K562 (cell line): ENCODE results near the gene BSPRY. TPM values are rescaled to one million over a fixed set of nuclear protein-coding genes. Genes with fewer than 3 reads are reported as not detected.

Experiments
- ERF ChIP-seq: fragments of 450-650 bp; formaldehyde crosslinking; IDR thresholded peaks from 2 replicates; pipeline ENCODE4 v1.4.0; 2020; ENCODE audit warnings: mild to moderate bottlenecking, mixed read lengths
- FIP1L1 ChIP-seq: fragments of 200-400 bp; formaldehyde crosslinking; IDR thresholded peaks from 2 replicates; pipeline ENCODE4 v1.6.1; 2018; ENCODE audit warnings: mild to moderate bottlenecking, low read depth, low read length; ENCODE audit not compliant: poor library complexity, severe bottlenecking
- HNRNPK ChIP-seq: fragments of 200-400 bp; formaldehyde crosslinking; IDR thresholded peaks from one replicate; pipeline ENCODE4 v1.6.1; 2018; ENCODE audit warnings: mild to moderate bottlenecking, low read depth, low read length; ENCODE audit not compliant: poor library complexity, severe bottlenecking
- ZNF140 ChIP-seq: fragments of 250-450 bp; sonication (Bioruptor Pico); IDR thresholded peaks from 2 replicates; pipeline ENCODE4 v1.8.0; 2021; ENCODE audit warnings: moderate library complexity, mild to moderate bottlenecking, inconsistent platforms
- ZNF586 ChIP-seq: fragments of 450-650 bp; formaldehyde crosslinking; conservative IDR thresholded peaks from 2 replicates; pipeline ENCODE4 v1.4.0; 2020; ENCODE audit warnings: mild to moderate bottlenecking, moderate library complexity
- polyA plus RNA-seq, 8 experiments: library from polyadenylated mRNA; depleted of rRNA in 4 of 8; stranded (reverse) in 5 of 8; unstranded in 3 of 8; fragments of >200 nt; fragmentation: Nextera tagmentation in 2 of 8; fragmentation: Illumina TruSeq in 1 of 8; extraction: Ambion mirVana in 2 of 8; extraction: Trizol in 1 of 8; gene quantifications; 2 replicates each; pipeline versions ENCODE4 v1.2.1 to v1.2.3, GENCODE V29; 2011 to 2014; ENCODE audit warnings: inconsistent platforms in 1 of 8, missing spikeins in 1 of 8
- total RNA-seq, 7 experiments: library from RNA; depleted of rRNA in 6 of 7; stranded (reverse); fragments of >200 nt in 6 of 7; fragmentation: Illumina TruSeq in 2 of 7; extraction: Trizol in 2 of 7; gene quantifications; 2 replicates each; pipeline versions ENCODE4 v1.2.1 to v1.2.3, GENCODE V29; 2011 to 2021; ENCODE audit warnings: low replicate concordance in 1 of 7
- TF ChIP-seq, protein P1 (sequence below), 2 experiments: fragments of 450-650 bp; IDR thresholded peaks; 2 replicates each; pipeline ENCODE4 v1.6.1; 2018; ENCODE audit warnings: mild to moderate bottlenecking in 2 of 2, low read depth in 1 of 2; ENCODE audit not compliant: partially characterized antibody in 2 of 2
- TF ChIP-seq, protein P2 (sequence below): fragments of 250-450 bp; sonication (Bioruptor Pico); IDR thresholded peaks from 2 replicates; pipeline ENCODE4 v1.8.0; 2021; ENCODE audit warnings: moderate library complexity, mild to moderate bottlenecking, inconsistent platforms
- TF ChIP-seq, protein P3 (sequence below): fragments of 250-450 bp; sonication (Bioruptor Pico); IDR thresholded peaks from 2 replicates; pipeline ENCODE4 v1.8.0; 2021; ENCODE audit warnings: mild to moderate bottlenecking, moderate library complexity
- TF ChIP-seq, protein P4 (sequence below): sonication (generic); formaldehyde crosslinking; IDR thresholded peaks from 2 replicates; pipeline ENCODE4 v1.8.0; 2023; ENCODE audit warnings: missing genetic modification reagents, mild to moderate bottlenecking, borderline replicate concordance

Gene BSPRY
- total and polyA plus RNA-seq, 9 of the 15 experiments (the other 6 are each of a cell fraction or from before 2014, with no cell fraction given): 0.07 to 0.67 (median 0.18) TPM

DNA sequence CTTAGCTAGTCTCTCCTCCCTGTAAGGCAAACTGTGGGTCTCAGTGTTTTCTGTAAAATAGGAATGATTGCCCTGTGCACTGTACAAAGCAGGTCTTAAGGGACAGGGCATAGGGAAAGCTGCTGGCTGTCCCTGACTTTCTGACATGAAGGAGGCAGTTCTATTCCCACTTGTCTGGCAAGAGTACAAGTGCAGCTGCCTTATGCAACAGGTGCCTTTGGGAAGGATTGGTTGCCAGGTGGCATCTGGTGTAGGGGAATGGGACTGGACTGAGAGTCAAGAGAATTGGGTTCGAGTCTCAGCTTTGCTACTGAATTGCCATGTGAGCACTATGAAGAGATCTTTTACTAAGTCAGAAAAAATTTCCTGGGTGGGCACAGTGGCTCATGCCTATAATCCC lies 10.0 kb downstream of the BSPRY start (continued):
- TF ChIP-seq, protein P1, sequence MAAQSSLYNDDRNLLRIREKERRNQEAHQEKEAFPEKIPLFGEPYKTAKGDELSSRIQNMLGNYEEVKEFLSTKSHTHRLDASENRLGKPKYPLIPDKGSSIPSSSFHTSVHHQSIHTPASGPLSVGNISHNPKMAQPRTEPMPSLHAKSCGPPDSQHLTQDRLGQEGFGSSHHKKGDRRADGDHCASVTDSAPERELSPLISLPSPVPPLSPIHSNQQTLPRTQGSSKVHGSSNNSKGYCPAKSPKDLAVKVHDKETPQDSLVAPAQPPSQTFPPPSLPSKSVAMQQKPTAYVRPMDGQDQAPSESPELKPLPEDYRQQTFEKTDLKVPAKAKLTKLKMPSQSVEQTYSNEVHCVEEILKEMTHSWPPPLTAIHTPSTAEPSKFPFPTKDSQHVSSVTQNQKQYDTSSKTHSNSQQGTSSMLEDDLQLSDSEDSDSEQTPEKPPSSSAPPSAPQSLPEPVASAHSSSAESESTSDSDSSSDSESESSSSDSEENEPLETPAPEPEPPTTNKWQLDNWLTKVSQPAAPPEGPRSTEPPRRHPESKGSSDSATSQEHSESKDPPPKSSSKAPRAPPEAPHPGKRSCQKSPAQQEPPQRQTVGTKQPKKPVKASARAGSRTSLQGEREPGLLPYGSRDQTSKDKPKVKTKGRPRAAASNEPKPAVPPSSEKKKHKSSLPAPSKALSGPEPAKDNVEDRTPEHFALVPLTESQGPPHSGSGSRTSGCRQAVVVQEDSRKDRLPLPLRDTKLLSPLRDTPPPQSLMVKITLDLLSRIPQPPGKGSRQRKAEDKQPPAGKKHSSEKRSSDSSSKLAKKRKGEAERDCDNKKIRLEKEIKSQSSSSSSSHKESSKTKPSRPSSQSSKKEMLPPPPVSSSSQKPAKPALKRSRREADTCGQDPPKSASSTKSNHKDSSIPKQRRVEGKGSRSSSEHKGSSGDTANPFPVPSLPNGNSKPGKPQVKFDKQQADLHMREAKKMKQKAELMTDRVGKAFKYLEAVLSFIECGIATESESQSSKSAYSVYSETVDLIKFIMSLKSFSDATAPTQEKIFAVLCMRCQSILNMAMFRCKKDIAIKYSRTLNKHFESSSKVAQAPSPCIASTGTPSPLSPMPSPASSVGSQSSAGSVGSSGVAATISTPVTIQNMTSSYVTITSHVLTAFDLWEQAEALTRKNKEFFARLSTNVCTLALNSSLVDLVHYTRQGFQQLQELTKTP (IDR thresholded peaks at IDR 0.05; ENCODE audit: low read depth in 1 of 2, partially characterized antibody in 2 of 2): no peak
- TF ChIP-seq ZNF586 (CRISPR knock-in tag) (no peak), ZNF140 (CRISPR knock-in tag) (no peak), FIP1L1 (no peak), HNRNPK (no peak), ERF (no peak)
- TF ChIP-seq, protein P2, sequence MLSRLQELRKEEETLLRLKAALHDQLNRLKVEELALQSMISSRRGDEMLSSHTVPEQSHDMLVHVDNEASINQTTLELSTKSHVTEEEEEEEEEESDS (CRISPR knock-in tag): no peak
- TF ChIP-seq, protein P3, sequence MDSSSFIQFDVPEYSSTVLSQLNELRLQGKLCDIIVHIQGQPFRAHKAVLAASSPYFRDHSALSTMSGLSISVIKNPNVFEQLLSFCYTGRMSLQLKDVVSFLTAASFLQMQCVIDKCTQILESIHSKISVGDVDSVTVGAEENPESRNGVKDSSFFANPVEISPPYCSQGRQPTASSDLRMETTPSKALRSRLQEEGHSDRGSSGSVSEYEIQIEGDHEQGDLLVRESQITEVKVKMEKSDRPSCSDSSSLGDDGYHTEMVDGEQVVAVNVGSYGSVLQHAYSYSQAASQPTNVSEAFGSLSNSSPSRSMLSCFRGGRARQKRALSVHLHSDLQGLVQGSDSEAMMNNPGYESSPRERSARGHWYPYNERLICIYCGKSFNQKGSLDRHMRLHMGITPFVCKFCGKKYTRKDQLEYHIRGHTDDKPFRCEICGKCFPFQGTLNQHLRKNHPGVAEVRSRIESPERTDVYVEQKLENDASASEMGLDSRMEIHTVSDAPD (CRISPR knock-in tag): no peak
- TF ChIP-seq, protein P4, sequence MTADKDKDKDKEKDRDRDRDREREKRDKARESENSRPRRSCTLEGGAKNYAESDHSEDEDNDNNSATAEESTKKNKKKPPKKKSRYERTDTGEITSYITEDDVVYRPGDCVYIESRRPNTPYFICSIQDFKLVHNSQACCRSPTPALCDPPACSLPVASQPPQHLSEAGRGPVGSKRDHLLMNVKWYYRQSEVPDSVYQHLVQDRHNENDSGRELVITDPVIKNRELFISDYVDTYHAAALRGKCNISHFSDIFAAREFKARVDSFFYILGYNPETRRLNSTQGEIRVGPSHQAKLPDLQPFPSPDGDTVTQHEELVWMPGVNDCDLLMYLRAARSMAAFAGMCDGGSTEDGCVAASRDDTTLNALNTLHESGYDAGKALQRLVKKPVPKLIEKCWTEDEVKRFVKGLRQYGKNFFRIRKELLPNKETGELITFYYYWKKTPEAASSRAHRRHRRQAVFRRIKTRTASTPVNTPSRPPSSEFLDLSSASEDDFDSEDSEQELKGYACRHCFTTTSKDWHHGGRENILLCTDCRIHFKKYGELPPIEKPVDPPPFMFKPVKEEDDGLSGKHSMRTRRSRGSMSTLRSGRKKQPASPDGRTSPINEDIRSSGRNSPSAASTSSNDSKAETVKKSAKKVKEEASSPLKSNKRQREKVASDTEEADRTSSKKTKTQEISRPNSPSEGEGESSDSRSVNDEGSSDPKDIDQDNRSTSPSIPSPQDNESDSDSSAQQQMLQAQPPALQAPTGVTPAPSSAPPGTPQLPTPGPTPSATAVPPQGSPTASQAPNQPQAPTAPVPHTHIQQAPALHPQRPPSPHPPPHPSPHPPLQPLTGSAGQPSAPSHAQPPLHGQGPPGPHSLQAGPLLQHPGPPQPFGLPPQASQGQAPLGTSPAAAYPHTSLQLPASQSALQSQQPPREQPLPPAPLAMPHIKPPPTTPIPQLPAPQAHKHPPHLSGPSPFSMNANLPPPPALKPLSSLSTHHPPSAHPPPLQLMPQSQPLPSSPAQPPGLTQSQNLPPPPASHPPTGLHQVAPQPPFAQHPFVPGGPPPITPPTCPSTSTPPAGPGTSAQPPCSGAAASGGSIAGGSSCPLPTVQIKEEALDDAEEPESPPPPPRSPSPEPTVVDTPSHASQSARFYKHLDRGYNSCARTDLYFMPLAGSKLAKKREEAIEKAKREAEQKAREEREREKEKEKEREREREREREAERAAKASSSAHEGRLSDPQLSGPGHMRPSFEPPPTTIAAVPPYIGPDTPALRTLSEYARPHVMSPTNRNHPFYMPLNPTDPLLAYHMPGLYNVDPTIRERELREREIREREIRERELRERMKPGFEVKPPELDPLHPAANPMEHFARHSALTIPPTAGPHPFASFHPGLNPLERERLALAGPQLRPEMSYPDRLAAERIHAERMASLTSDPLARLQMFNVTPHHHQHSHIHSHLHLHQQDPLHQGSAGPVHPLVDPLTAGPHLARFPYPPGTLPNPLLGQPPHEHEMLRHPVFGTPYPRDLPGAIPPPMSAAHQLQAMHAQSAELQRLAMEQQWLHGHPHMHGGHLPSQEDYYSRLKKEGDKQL (CRISPR knock-in tag): no peak
- TF ChIP-seq, all 486 proteins: peak for 0
